Ecto neural progenitor cell (in vitro differentiated cells): ENCODE measurements around the gene HOXA7.

ENCODE experiments used
- DNase-seq: peaks from one replicate; pipeline ENCODE4 v3.0.0-alpha.2; 2018; ENCODE audit warnings: low spot score

HOXA7 gene

GRCh38 chr7:27148031-27148755 is 8.3 kb downstream of the HOXA7 start:
- peak; percentile 41 for DNase-seq

DNA sequence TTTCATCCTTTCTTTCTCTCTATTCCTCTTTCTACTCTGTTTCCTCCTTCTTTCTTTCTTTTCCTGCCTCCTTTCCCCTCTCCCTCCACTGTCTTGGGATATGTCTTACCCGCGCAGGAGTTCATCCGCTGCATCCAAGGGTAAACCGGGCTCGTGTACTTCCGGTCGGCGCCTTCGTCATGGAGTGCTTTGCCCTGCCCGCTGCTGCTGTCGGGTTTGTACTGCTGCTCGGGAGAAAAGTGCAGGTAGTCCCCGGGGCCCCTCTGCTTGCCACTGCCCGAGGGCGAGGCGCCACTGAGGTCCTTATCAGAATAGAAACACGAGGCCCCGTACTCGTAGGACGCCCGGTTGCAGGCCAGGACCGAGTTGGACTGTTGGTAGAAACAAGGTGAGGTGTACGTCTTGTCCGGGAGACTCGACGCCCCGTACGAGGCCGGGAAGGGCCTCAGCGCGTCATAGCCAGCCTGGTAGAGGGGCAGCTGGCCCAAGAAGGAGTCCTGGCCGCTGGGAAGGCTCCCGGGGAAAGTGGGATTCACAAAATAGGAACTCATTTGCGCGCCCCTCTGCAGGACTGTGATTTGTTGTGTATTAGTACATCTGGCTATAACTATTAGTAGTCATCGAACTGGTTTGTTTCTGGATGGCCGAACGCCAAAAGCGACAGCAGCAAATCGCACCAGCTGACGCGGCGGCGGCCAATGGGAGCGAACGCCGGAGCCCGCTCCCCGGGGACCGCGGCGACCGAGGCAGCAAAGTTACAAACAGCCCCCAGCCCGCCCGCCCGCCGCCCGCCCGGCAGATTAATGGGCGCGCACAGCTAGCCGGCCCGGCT is 9.1 kb downstream of the HOXA7 start, which contains the start of gene HOXA6:
TSS of gene HOXA6 (minus strand) at position 576 of the 832 bp plus-strand sequence. CDS start at position 551, 25 bp downstream.
- DNase-seq, result peak; percentile 51

DNA sequence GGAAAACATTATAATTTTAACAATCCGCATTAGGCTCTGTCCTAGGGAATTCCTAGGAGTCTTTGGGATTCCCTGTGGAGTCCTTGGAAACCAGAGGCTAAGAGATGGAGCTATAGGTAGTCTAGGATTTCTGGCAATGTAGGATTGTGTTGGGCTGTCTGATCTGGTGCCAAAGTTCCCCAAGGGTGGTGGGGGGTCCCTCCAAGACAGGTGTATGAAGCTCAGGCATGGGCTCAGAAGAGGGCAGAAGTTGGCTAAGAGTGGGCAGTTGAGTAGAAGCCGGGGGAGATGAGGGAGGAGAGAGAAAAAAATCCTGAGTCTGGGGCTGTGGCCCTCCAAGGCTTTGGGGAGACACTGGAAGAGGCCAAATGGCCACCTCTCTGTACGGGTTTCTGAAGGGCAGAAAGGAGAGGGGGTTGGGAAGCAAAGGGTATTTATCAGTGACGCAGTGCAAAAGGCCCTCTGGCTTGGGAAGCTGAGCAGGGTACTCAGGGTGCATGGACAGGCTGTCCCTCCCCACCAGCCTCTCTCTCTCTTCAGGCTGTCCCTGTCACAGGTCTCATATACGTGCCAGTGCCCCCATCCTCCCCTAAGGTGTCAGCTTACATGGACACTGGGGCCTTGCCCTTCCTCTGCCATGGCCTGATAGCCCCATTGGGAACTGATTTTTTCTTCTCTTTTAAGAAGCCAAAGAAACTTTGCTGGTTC is 9.8 kb downstream of the HOXA7 start:
- DNase-seq, result peak; percentile 36

GRCh38 chr7:27145914-27146412 is 10.5 kb downstream of the HOXA7 start:
- no peak for DNase-seq

GRCh38 chr7:27145165-27145913 is 11.1 kb downstream of the HOXA7 start:
- peak; percentile 41 for DNase-seq

- peak; percentile 52 for DNase-seq
Observed at GRCh38 chr7:27144781-27145164, 11.7 kb downstream of the HOXA7 start.

DNA sequence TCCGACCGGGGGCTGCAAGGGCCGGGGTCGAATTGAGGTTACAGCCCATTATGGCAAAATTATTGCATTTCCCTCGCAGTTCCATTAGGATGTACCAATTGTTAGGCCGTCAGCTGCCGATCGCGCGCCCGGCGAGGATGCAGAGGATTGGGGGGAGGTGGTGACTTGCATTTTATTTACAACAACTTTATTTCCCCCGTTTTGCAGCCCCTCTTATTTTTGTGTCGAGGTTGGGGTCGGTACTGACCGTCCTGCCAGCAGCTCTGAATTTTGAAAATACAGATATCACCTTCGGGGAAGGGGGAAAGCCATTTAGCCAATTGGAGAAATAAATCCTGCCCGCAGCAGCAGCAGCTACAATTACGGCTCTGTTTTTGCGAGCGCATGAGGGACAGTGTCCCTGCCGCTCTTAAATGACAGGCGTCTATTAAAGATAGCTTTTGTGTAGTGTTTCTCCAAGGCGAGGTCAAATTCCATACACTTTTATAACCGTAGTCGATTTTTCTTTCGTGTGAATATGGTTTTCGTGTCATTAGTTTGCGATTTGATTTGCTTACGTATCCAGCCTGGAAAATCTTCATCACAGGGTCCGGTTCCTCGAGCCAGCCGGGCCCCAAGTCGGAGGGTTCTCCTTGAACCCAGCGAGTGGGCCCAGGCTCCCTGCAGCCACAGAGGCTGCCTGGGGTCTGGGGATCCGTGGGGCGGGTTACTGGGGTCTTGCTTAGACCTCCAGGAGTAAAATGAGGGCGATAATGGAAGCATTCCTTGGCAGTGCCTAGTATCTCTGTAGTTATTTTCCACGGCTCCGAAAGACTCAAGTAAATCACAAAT is 12.3 kb downstream of the HOXA7 start:
- peak; percentile 46 for DNase-seq

DNA sequence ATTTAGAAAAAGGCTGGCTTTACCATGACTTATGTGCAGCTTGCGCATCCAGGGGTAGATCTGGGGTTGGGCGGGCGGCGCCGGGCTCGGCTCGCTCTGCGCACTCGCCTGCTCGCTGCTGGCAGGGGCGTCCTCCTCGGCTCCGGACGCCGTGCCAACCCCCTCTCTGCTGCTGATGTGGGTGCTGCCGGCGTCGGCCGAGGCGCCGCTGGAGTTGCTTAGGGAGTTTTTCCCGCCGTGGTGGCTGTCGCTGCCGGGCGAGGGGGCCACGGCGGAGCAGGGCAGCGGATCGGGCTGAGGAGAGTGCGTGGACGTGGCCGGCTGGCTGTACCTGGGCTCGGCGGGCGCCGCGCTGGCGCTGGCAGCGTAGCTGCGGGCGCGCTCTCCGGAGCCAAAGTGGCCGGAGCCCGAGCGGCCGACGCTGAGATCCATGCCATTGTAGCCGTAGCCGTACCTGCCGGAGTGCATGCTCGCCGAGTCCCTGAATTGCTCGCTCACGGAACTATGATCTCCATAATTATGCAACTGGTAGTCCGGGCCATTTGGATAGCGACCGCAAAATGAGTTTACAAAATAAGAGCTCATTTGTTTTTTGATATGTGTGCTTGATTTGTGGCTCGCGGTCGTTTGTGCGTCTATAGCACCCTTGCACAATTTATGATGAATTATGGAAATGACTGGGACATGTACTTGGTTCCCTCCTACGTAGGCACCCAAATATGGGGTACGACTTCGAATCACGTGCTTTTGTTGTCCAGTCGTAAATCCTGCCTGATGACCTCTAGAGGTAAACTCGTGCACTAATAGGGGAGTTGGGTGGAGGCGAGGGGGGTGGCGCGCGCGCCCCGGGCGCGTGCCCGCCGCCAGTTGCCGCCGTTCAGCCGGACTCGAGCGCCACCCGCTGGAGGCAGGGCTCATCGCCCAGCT is 13.2 kb downstream of the HOXA7 start, which contains the start of gene HOXA5:
TSS of gene HOXA5 (minus strand) at position 659 of the 927 bp plus-strand sequence. CDS start at position 585, 74 bp downstream.
- peak; percentile 88 for DNase-seq

- DNase-seq, result no peak
Observed at GRCh38 chr7:27142580-27143022, 13.9 kb downstream of the HOXA7 start.

DNA sequence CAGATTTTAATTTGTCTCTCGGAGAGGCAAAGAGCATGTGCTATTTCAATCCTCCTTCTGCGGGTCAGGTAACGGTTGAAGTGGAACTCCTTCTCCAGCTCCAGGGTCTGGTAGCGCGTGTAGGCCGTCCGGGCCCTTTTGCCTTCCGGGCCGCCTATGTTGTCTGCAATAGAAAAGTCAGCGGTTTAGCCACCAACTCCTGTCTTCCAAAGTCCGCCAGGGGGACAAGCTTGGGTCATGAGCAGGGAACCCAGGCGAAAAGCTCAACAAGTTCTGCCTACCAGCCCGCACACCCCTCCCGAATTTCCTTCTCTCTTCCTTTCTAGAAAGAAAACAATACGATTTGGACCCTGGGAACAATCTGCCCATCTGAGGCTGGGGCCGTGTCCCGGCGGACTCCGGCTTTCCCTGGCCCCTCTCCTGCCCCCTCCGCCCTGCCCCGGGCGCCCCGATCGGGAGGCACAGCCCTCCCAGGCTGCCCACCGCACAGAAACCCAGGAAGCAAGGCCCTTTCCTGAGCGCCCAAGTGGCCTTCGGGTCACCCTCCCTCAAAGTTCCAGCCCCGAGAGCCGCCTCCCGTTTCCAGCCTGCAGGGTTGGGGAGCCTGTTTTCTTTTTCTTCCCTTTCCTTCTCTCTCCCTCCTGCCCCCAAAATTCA is 14.4 kb downstream of the HOXA7 start:
- DNase-seq, result peak; percentile 52

DNA sequence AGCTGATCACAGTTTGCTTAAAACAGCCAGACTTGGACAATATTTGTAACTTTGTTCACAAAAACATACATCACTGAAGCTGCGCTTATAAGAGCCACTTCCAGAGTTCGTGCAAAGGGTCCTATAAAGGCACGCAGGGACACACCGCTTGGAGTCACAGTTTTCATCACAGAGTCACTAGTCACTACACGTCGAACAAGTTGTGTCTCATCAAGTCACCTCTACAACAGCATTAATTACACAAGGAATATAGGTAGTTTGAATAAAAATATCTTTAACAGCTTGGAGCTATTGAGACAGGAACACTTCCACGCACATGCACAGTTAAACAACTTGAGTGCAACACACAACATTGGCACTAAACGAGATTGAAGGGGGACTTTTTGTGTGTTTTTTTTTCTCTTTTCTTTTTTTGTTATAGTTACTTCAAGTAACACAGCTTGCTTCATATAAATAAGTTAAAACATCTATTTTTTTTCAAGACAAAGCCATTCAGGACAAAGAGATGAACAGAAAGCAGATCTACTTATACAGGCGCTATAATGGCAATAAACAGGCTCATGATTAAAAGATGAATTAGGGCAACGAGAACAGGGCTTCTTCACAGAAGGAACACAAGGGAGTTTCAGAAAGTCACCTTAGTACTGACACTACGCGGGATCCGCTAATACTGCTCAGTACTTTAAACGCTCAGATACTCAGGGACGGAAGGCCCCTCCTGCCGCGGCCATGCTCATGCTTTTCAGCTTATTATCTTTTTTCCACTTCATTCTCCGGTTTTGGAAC is 15.1 kb downstream of the HOXA7 start:
- DNase-seq, result peak; percentile 24

DNA sequence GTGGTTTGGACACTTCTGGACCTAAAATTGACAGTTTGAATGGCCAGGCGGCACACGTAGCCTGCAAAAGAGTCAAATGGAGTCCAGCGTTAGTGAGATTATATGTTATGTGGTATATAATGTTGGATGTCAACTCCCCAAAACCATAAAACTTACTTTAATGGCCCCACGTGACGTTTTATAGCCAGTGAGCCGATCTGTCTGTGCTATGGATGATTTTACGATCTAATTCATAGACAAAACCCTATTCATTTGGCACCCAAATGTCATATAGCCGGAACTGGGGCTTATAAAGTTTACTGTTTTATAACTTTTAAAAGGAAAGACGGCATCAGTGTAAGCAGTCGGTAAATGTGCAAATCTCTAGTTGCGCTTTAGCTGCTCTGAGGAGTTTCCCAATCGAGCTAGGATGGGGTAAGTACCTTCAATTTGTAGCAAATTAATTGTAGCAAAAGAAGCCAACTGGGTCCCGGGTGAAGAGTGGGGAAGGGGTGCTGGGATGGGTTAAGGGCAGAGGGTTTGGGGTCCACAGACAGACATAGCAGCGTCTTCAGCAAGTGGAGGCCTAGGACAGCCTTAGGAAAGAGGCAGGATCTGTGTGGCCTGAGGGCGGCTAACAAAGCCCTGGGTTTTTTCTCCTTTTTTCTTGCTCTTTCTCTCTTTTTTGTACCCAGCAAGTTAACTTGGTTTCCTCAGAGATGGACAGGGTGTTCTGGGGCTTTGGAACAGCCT is 16.2 kb downstream of the HOXA7 start:
- DNase-seq, result peak; percentile 44

- peak; percentile 57 for DNase-seq
Observed at GRCh38 chr7:27139334-27140125, 16.9 kb downstream of the HOXA7 start.

DNA sequence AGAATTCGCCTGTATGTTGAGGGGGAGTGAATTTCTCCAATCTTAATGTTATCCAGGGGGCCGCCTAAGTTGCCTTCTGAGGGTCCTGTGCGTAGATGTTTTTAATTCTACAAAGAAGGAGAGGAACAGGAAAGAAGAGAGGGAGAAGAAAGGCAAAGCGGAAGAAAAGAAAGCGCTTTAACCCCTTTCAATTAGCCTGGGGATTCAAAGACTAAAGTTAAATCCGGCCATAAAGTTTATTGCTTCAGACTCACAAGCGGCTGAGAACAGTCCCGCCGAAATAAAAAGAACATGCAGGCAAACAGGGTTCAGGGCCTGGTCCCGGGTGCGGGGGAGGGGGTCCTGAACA is 17.5 kb downstream of the HOXA7 start:
- no peak for DNase-seq

- no peak for DNase-seq
Observed at GRCh38 chr7:27138472-27138871, 18.0 kb downstream of the HOXA7 start.

DNA sequence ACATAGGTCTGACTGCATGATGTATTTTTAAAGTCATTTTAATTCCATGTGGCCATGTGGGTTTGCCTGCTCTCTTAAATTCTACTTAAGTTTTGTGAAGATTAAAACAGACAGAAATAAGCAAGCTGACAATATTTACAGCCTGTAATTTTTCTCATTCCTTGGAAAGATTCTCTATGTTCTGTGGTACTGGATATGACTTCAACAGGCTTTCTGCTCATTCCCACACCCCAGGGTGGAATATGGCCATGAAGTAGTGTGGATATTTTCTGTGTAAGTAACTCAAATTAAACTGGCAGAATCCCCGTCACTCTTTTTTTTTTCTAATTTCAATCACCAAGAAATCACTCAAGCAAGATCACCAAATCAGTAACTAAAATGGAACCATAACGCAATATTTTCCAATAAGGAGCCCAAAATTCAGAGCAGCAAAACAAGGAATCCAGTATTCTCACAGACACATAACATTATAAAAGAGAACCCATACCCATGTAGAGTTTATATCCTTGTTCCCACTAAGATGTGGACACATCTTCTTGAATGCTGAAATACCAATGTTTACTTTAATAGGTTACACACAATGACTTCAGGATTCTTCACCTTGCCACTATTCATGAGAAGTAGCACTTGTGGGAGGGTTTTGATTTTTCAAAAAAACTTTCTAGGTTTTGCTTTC is 18.7 kb downstream of the HOXA7 start:
- no peak for DNase-seq
